ENCODE data around the gene CNBD2. TPM values are rescaled to one million over a fixed set of nuclear protein-coding genes. Genes with fewer than 3 reads are reported as not detected.
"Not testable (repeated sequence)": the region's sequence is repeated elsewhere in the genome, so short reads cannot be mapped to it uniquely, and the experiment has no call there.

Gene CNBD2
- total RNA-seq, 1 donor from 2014 or later, result 3.0 TPM

DNA sequence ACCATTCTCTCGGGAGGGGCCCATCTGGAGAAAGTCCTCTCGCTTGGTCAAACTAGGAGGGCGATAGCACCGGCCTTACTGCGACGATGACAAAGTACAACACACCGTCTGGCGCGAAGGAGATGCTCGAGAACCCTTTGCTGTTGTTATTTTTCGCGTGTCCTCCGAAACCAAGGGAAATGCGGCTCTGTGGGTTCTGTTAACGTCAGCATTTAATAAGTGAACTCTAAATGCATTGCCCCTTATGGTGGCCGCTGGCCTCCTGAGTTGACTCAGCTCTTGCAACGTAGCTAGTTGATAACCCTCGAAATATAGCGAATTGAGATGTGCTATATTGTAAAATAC lies 13.5 kb upstream of the CNBD2 start:
- peaks cover 23% of the 10 kb centered on the region for H3K79me2 ChIP-seq (ENCODE audit: insufficient read depth, low read length)
- DNase-seq (ENCODE audit: low read depth) (peak; percentile 29), FAIRE-seq (no peak)
- Mint-ChIP-seq H3K27ac (ENCODE audit: unreplicated experiment) (peak overlapping the region; percentile 94), H3K4me1 (ENCODE audit: low read depth, unreplicated experiment) (peaks cover 7% of the 10 kb centered on the region), H3K4me3 (ENCODE audit: unreplicated experiment) (peak overlapping the region; percentile 98), H3K36me3 (ENCODE audit: low read depth, unreplicated experiment) (peaks cover 2% of the 10 kb centered on the region), H3K27me3 (ENCODE audit: low read depth, unreplicated experiment) (peaks cover 2% of the 10 kb centered on the region), H3K9me3 (ENCODE audit: unreplicated experiment) (peaks cover 2% of the 10 kb centered on the region)
- H3K27me3 ChIP-seq (ENCODE audit: insufficient read depth, low read length), result no peaks in the 10 kb centered on the region
- H3K4me3 ChIP-seq (ENCODE audit: insufficient read depth, low read depth, low read length), result peak overlapping the region; percentile 85
- peak overlapping the region; percentile 99 for H3K9ac ChIP-seq (ENCODE audit: low read length)
- peaks cover 22% of the 10 kb centered on the region for H4K20me1 ChIP-seq (ENCODE audit: insufficient read depth, low read length)
- peaks cover 11% of the 10 kb centered on the region for H3K4me1 ChIP-seq (ENCODE audit: insufficient read depth, low read length)
- H3K4me2 ChIP-seq (ENCODE audit: low read length), result peak overlapping the region; percentile 92
- H2AFZ ChIP-seq (ENCODE audit: low read depth, low read length), result peak overlapping the region; percentile 95
- H3K9me3 ChIP-seq (ENCODE audit: insufficient read depth, low read depth, low read length), result no peaks in the 10 kb centered on the region
- peak overlapping the region; percentile 96 for H3K27ac ChIP-seq (ENCODE audit: low read depth, low read length)
- H3K36me3 ChIP-seq (ENCODE audit: insufficient read depth, low read length), result no peaks in the 10 kb centered on the region
- TF ChIP-seq EZH2 (IDR thresholded peaks at IDR 0.05; ENCODE audit: insufficient read depth, low read length), result no peak
- TF ChIP-seq, protein P1, sequence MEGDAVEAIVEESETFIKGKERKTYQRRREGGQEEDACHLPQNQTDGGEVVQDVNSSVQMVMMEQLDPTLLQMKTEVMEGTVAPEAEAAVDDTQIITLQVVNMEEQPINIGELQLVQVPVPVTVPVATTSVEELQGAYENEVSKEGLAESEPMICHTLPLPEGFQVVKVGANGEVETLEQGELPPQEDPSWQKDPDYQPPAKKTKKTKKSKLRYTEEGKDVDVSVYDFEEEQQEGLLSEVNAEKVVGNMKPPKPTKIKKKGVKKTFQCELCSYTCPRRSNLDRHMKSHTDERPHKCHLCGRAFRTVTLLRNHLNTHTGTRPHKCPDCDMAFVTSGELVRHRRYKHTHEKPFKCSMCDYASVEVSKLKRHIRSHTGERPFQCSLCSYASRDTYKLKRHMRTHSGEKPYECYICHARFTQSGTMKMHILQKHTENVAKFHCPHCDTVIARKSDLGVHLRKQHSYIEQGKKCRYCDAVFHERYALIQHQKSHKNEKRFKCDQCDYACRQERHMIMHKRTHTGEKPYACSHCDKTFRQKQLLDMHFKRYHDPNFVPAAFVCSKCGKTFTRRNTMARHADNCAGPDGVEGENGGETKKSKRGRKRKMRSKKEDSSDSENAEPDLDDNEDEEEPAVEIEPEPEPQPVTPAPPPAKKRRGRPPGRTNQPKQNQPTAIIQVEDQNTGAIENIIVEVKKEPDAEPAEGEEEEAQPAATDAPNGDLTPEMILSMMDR (IDR thresholded peaks at IDR 0.05; ENCODE audit: insufficient read depth, low read depth, low read length), result no peak

DNA sequence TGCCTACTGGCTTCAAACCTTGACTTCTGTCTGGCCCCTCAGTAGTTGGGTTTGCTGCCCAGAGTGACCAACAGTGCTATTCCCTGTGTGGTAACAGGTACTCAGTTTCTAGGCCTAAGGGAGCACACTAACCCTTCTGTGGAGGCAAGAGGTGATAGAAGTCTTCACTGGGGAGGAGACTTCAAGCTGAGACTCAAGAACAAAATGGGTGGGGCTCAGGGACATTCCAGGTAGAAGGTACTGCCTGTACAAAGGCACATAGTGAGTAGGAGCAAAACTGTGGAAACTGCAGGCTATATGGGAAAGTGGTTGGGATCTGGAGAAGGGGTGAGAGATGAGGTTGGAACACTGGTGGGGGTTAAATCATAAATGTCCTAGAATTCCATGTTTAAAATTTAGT lies 11.8 kb upstream of the CNBD2 start:
- no peak overlapping the region for H3K4me2 ChIP-seq (ENCODE audit: low read length)
- DNase-seq (ENCODE audit: low read depth) (no peak), FAIRE-seq (no peak)
- TF ChIP-seq, protein P1 (IDR thresholded peaks at IDR 0.05; ENCODE audit: insufficient read depth, low read depth, low read length), result no peak
- no peak for TF ChIP-seq EZH2 (IDR thresholded peaks at IDR 0.05; ENCODE audit: insufficient read depth, low read length)
- H3K9ac ChIP-seq (ENCODE audit: low read length), result no peak overlapping the region
- Mint-ChIP-seq H3K4me3 (ENCODE audit: unreplicated experiment) (no peak overlapping the region), H3K4me1 (ENCODE audit: low read depth, unreplicated experiment) (peaks cover 7% of the 10 kb centered on the region), H3K27me3 (ENCODE audit: low read depth, unreplicated experiment) (peaks cover 8% of the 10 kb centered on the region), H3K9me3 (ENCODE audit: unreplicated experiment) (peaks cover 2% of the 10 kb centered on the region), H3K27ac (ENCODE audit: unreplicated experiment) (no peak overlapping the region), H3K36me3 (ENCODE audit: low read depth, unreplicated experiment) (peaks cover 2% of the 10 kb centered on the region)
- no peaks in the 10 kb centered on the region for H3K27me3 ChIP-seq (ENCODE audit: insufficient read depth, low read length)
- H3K4me3 ChIP-seq (ENCODE audit: insufficient read depth, low read depth, low read length), result no peak overlapping the region
- H3K9me3 ChIP-seq (ENCODE audit: insufficient read depth, low read depth, low read length), result no peaks in the 10 kb centered on the region
- H4K20me1 ChIP-seq (ENCODE audit: insufficient read depth, low read length), result peaks cover 22% of the 10 kb centered on the region
- peaks cover 23% of the 10 kb centered on the region for H3K79me2 ChIP-seq (ENCODE audit: insufficient read depth, low read length)
- H2AFZ ChIP-seq (ENCODE audit: low read depth, low read length), result no peak overlapping the region
- peaks cover 11% of the 10 kb centered on the region for H3K4me1 ChIP-seq (ENCODE audit: insufficient read depth, low read length)
- H3K36me3 ChIP-seq (ENCODE audit: insufficient read depth, low read length), result no peaks in the 10 kb centered on the region
- H3K27ac ChIP-seq (ENCODE audit: low read depth, low read length), result no peak overlapping the region

DNA sequence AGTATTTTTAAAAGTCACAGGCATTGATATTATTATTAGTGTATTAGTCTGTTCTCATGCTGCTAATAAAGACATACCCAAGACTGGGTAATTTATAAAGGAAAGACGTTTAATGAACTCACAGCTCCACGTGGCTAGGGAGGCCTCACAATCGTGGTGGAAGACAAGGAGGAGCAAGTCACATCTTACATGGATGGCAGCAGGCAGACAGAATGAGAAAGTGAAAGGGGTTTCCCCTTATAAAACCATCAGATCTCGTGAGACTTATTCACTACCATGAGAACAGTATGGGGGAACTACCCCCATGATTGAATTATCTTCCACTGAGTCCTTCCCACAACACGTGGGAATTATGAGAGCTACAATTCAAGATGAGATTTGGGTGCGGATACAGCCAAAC lies 9.1 kb upstream of the CNBD2 start:
- not testable (repeated sequence) for H3K27ac ChIP-seq (ENCODE audit: low read depth, low read length); H3K27me3 ChIP-seq (ENCODE audit: insufficient read depth, low read length); H3K4me3 ChIP-seq (ENCODE audit: insufficient read depth, low read depth, low read length); DNase-seq (ENCODE audit: low read depth); H2AFZ ChIP-seq (ENCODE audit: low read depth, low read length); H3K4me1 ChIP-seq (ENCODE audit: insufficient read depth, low read length); H3K27ac Mint-ChIP-seq (ENCODE audit: unreplicated experiment); H3K36me3 ChIP-seq (ENCODE audit: insufficient read depth, low read length); H3K9ac ChIP-seq (ENCODE audit: low read length); H3K36me3 Mint-ChIP-seq (ENCODE audit: low read depth, unreplicated experiment); H3K9me3 ChIP-seq (ENCODE audit: insufficient read depth, low read depth, low read length); H3K79me2 ChIP-seq (ENCODE audit: insufficient read depth, low read length); H3K4me1 Mint-ChIP-seq (ENCODE audit: low read depth, unreplicated experiment); H3K4me2 ChIP-seq (ENCODE audit: low read length); H4K20me1 ChIP-seq (ENCODE audit: insufficient read depth, low read length); H3K9me3 Mint-ChIP-seq (ENCODE audit: unreplicated experiment); H3K4me3 Mint-ChIP-seq (ENCODE audit: unreplicated experiment); FAIRE-seq
- peaks cover 10% of the 10 kb centered on the region for H3K27me3 Mint-ChIP-seq (ENCODE audit: low read depth, unreplicated experiment)
